ENCODE measurements around the gene HTR4. TPM values are rescaled to one million over a fixed set of nuclear protein-coding genes. Genes with fewer than 3 reads are reported as not detected.
"Not testable (repeated sequence)": the region's sequence is repeated elsewhere in the genome, so short reads cannot be mapped to it uniquely, and the experiment has no call there.

Gene HTR4
- total and polyA plus RNA-seq, 2 donors from 2014 or later: 0.22 TPM; not detected in 1

DNA sequence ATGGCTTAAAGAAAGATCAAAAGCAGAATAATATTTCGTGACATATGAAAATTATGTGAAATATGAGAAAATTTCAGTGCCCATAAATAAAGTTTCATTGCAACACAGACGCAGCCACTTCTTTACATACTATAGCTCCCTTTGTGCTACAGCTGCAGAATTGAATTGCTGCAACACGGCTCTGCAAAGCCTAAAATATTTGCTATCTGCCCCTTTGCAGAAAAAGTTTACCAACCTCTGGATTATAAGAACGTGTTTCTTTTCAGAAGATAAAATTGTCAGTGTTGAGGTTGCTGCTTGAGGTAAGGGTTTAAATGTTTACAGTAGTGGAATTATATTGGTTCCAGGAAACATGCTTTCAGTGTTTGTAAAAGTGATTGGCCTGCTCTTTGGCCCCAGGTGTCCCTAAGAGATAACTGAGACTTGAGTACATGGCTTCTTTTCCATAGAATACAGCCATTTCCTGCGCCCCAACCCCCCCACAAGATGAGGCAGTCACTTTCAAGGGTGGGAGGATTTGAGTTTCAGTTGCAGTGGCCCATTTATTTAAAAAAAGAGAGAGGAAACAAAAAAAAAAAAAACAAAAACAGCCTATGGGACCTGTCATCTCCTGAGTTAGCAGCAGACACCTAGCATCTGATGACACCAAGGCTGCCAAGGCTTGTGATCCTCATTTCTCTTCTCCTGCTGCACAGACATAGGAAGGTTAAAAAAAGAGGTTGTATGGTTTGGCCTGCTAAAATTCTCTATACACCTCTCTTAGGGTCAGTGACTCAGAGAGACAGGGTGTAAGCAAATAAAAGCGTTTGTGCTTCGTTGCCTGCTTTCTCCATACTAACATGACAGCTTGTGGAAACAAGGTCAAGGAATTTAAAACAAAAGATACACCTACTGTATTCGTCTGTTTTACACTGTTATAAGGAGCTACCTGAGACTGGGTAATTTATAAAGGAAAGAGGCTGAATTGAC is 28.0 kb upstream of the HTR4 start:
- no peak for TF ChIP-seq CTCF (IDR thresholded peaks at IDR 0.05; ENCODE audit: borderline replicate concordance, extremely low read depth, insufficient read depth)
- intact Hi-C loops (cut with DNase I): no loop called here
- DNase-seq: no peak

DNA sequence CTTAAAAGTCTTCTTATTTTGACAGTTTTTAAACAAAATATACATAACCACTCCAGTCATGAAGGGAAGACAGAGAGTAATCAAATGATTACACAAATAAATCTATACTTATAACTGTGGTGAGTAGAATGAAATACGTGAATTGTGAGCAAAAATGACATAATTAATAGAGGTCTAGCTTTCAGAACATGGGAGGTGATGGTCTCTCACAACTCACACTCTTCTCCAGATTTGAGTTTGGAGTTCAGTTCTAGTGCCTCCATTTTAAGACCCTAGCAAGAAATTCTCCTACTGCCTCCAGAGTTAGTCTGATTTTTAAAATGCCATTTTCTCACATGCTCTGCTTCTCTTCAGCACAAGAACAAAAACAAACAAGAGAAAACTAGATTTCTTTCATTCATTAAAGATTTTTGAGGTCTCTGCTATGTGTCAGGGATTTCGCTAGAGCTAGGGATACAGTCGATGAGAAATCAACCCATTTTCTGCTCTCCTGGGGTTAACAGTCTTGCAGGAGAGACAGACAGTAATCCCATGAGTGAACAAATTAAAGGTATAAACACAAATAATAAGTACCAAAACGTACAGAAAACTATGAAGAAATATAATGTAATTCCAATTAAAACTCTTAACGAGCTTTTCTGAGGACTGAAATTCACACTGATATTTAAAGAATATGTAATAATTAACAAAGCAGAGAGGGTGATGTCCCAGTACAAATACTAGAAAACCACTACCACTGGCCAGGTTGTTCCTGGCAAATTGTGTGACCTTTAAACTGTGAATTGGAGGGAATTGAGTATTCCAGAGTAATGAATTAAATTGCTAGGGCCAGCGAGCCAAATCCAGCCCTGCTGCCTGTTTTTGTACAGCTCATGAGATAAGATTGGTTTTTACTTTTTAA is 27.1 kb upstream of the HTR4 start:
- no peak overlapping the region for H3K27ac ChIP-seq (ENCODE audit: low read depth in 2 of 2, low read length in 2 of 2)
- no peaks in the 10 kb centered on the region for H3K9me3 ChIP-seq (ENCODE audit: control insufficient read depth in 2 of 3, insufficient read depth in 1 of 3, low read length in 3 of 3)
- no peak for TF ChIP-seq CTCF (IDR thresholded peaks at IDR 0.05; ENCODE audit: borderline replicate concordance, extremely low read depth, insufficient read depth)
- no peaks in the 10 kb centered on the region for H3K27me3 ChIP-seq (ENCODE audit: control insufficient read depth, insufficient read depth, low read length)
- intact Hi-C loops (cut with DNase I): no loop called here
- no peak for FAIRE-seq
- H3K9ac ChIP-seq (ENCODE audit: low read length in 3 of 3): no peak overlapping the region
- no peak overlapping the region for H3K4me3 ChIP-seq (ENCODE audit: low read length in 3 of 3)
- H3K36me3 ChIP-seq (ENCODE audit: control insufficient read depth in 2 of 3, insufficient read depth in 3 of 3, low read length in 3 of 3): no peaks in the 10 kb centered on the region
- no peak for DNase-seq
- no peaks in the 10 kb centered on the region for H3K4me1 ChIP-seq (ENCODE audit: control insufficient read depth in 2 of 3, insufficient read depth in 2 of 3, low read depth in 1 of 3, low read length in 3 of 3)

More for the DNA sequence above, 28.0 kb upstream of the HTR4 start:
- no peak for FAIRE-seq
- Histone ChIP-seq H3K4me1 (ENCODE audit: control insufficient read depth in 2 of 3, insufficient read depth in 2 of 3, low read depth in 1 of 3, low read length in 3 of 3) (no peaks in the 10 kb centered on the region), H3K36me3 (ENCODE audit: control insufficient read depth in 2 of 3, insufficient read depth in 3 of 3, low read length in 3 of 3) (no peaks in the 10 kb centered on the region), H3K9ac (ENCODE audit: low read length in 3 of 3) (no peak overlapping the region), H3K27me3 (ENCODE audit: control insufficient read depth, insufficient read depth, low read length) (no peaks in the 10 kb centered on the region), H3K9me3 (ENCODE audit: control insufficient read depth in 2 of 3, insufficient read depth in 1 of 3, low read length in 3 of 3) (no peaks in the 10 kb centered on the region), H3K4me3 (ENCODE audit: low read length in 3 of 3) (no peak overlapping the region), H3K27ac (ENCODE audit: low read depth in 2 of 2, low read length in 2 of 2) (no peak overlapping the region)

DNA sequence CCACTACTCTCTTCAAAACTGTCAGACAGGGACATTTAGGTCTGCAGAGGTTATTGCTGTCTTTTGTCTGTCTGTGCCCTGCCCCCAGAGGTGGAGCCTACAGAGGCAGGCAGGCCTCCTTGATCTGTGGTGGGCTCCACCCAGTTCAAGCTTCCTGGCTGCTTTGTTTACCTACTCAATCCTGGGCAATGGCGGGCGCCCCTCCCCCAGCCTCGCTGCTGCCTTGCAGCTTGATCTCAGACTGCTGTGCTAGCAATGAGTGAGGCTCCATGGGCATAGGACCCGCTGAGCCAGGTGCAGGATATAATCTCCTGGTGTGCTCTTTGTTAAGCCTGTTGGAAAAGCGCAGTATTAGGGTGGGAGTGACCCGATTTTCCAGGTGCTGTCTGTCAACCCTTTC is 19.4 kb upstream of the HTR4 start:
- FAIRE-seq; H3K4me1 ChIP-seq (ENCODE audit: control insufficient read depth in 2 of 3, insufficient read depth in 2 of 3, low read depth in 1 of 3, low read length in 3 of 3); H3K36me3 ChIP-seq (ENCODE audit: control insufficient read depth in 2 of 3, insufficient read depth in 3 of 3, low read length in 3 of 3); H3K4me3 ChIP-seq (ENCODE audit: low read length in 3 of 3); intact Hi-C loops (cut with DNase I); H3K27ac ChIP-seq (ENCODE audit: low read depth in 2 of 2, low read length in 2 of 2); H3K27me3 ChIP-seq (ENCODE audit: control insufficient read depth, insufficient read depth, low read length); H3K9ac ChIP-seq (ENCODE audit: low read length in 3 of 3); H3K9me3 ChIP-seq (ENCODE audit: control insufficient read depth in 2 of 3, insufficient read depth in 1 of 3, low read length in 3 of 3); DNase-seq: not testable (repeated sequence)

DNA sequence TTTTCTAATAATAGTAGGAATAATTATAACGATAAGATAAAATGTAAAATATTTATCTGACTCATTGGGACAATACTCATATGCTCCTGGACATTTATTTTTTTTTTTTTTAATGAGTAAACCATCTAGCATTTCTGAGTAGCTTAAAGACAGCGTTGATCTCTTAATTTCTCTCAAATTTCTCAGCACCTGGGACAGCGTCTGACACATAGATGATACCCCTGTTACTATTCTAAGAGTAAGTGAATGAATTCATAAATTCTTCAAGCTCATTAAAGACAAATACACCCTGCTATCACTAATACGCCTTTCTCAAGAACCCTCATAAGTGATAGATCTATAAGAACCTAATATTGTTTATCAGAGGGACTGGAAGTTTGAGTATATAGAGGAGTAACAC is 12.0 kb upstream of the HTR4 start:
- Histone ChIP-seq H3K27ac (ENCODE audit: low read depth in 2 of 2, low read length in 2 of 2) (no peak overlapping the region), H3K36me3 (ENCODE audit: control insufficient read depth in 2 of 3, insufficient read depth in 3 of 3, low read length in 3 of 3) (no peaks in the 10 kb centered on the region), H3K4me3 (ENCODE audit: low read length in 3 of 3) (no peak overlapping the region), H3K27me3 (ENCODE audit: control insufficient read depth, insufficient read depth, low read length) (no peaks in the 10 kb centered on the region), H3K9ac (ENCODE audit: low read length in 3 of 3) (no peak overlapping the region), H3K9me3 (ENCODE audit: control insufficient read depth in 2 of 3, insufficient read depth in 1 of 3, low read length in 3 of 3) (no peaks in the 10 kb centered on the region), H3K4me1 (ENCODE audit: control insufficient read depth in 2 of 3, insufficient read depth in 2 of 3, low read depth in 1 of 3, low read length in 3 of 3) (no peaks in the 10 kb centered on the region)
- no peak for DNase-seq
- FAIRE-seq: no peak
- intact Hi-C loops (cut with DNase I): no loop called here
- TF ChIP-seq CTCF (IDR thresholded peaks at IDR 0.05; ENCODE audit: borderline replicate concordance, extremely low read depth, insufficient read depth): no peak

Data from kidney (tissue), 14 donors.